CD4-positive, alpha-beta T cell treated with Interferon gamma for 1 hour (primary cell): ENCODE results near the gene TDRD15.
"Not testable (repeated sequence)": the region's sequence is repeated elsewhere in the genome, so short reads cannot be mapped to it uniquely, and the experiment has no call there.

Experiments used
- DNase-seq: peaks from one replicate; pipeline ENCODE4 v3.0.0-alpha.2; 2020

Gene TDRD15

GRCh38 chr2:21123473-21124393 is at the start of gene TDRD15:
Gene TDRD15 (plus strand): TSS chr2:21123968. CDS start chr2:21137468, 13,500 bp downstream.
- no peak for DNase-seq

- DNase-seq: no peak
Observed at GRCh38 chr2:21078296-21078695, 45.5 kb upstream of the TDRD15 start.

DNA sequence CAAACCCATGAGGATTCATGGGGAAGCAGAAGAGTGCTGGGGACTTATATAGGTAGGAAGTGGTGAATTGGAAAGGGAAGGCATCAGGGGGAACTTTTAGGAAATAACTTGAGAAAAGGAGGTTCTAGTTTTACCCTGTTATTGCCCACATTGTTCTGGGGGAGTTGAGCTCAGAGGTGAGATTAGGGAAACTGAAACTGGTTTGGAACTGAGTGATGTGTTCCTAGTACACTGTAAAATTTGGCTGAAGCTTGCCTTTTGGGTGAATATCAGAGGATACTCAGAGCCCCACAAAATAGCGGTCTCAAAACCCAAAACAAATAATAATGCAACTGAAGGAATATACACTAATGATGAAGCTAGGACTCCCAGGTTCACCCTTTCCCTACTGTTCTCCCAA is 40.3 kb upstream of the TDRD15 start:
- DNase-seq: no peak

DNA sequence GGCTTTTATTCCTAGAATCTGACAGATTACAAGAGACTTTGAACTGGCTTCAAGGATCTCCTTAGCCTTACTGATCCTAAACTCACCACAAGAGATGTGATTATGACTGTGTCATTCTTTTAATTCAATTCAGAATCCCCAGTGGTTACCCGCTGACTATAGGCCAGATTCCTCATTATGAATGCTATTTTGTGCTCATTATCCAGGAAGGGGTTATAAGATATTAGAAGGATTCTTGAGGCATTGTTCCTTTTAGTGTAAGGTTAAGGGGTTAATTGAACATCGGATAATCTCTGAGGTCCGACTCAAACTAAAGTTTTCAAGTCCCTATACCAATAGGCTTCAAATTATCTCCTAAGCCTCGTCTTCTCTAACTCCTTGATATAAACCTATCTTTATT is 39.4 kb upstream of the TDRD15 start:
- DNase-seq: no peak

GRCh38 chr2:21092308-21092869 is 31.4 kb upstream of the TDRD15 start:
- no peak for DNase-seq

DNA sequence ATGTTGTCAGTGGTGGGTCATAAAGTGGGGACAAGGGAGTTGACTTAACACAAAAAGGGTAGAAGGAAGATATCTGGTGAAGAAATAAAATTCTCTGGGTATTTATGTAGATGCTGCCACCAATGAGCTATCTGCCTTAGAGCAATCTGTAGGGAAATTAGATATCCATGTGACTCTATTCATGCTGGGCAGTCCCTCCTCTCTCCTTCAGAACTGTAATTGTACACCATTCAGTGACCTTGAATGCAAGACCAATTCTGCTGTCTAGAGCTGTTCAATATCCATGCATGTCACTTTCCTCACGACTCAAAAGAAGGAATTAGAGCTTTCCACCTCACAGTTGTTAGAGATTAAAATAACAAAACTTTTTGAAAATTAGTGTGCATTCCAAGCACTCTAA is 28.6 kb upstream of the TDRD15 start:
- DNase-seq: no peak

GRCh38 chr2:21095714-21096113 is 28.1 kb upstream of the TDRD15 start:
- DNase-seq: no peak

DNA sequence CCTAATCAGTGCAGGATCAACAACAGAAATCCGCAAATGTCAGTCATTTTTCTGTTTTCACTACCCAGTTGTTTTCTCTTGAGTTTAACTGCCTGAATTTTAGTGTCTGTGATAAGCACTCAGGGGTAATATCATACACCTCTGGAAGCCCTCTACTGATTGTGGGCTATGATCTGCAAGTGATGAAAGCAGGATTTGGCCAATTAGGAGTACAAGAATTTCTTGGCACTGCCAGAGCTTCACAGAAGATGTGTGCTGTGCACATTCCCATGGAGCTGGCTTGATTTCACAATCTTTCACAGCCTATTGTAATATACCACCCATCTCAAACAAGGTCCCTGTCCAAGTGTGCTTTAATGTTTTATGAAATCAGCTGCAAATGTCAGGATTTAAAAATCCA is 27.3 kb upstream of the TDRD15 start:
- DNase-seq: no peak

DNA sequence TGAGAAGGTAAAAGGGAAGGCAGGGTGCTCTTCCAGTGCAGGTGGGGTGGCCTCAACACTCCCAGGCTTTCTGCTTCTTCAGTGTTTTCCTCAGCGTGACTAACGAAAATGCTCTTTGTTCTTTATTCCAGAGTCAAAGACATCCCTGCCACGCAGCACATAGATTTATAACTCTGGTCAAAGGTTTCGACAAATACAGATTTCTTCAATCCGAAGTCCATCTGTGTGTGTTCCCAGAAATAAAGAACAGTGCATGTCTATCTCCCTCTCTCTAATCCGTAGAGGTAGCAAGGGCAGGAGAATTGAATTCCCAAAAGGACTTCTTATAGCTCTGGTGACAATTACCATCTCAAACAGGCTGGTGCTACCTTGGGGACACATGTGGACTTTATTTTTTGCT is 26.4 kb upstream of the TDRD15 start:
- DNase-seq: no peak

DNA sequence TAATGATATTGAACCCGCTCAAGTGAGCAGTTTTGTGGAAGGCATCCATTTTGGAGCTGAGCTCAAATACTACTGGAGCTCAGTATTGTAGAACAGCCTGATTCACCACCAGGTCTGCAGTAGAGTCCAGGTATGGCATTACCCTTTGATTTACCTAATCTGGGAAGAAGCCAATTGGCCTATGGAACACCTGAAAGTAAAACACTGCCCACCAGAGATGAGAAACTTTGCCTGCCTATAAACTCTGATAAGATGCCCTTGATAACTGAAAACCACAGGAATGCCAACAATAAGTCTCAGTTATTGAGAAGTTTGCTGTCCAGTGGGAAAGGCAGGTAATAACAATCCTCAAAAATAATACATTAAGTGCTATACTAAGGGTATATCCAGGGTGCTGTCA is 25.5 kb upstream of the TDRD15 start:
- DNase-seq: no peak

GRCh38 chr2:21099281-21099907 is 24.4 kb upstream of the TDRD15 start:
- no peak for DNase-seq

DNA sequence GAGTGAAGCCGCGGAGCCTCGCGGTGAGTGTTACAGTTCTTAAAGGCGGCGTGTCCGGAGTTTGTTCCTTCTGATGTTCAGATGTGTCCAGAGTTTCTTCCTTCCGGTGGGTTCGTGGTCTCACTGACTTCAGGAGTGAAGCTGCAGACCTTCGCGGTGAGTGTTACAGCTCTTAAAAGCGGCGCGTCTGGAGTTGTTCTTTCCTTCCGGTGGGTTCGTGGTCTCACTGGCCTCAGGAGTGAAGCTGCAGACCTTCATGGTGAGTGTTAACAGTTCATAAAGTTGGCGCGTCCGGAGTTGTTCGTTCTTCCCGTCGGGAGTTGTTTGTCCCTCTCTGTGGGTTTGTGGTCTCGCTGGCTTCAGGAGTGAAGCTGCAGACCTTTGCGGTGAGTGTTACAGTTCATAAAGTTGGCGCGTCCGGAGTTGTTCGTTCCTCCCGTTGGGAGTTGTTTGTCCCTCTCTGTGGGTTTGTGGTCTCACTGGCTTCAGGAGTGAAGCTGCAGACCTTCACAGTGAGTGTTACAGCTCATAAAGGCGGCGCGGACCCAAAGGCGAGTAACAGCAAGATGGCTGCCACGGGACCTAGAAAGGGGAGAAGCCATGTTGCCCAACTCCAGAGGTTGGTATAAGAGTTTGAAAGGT is 22.1 kb upstream of the TDRD15 start:
- DNase-seq: not testable (repeated sequence)

- no peak for DNase-seq
Observed at GRCh38 chr2:21102356-21102755, 21.4 kb upstream of the TDRD15 start.

DNA sequence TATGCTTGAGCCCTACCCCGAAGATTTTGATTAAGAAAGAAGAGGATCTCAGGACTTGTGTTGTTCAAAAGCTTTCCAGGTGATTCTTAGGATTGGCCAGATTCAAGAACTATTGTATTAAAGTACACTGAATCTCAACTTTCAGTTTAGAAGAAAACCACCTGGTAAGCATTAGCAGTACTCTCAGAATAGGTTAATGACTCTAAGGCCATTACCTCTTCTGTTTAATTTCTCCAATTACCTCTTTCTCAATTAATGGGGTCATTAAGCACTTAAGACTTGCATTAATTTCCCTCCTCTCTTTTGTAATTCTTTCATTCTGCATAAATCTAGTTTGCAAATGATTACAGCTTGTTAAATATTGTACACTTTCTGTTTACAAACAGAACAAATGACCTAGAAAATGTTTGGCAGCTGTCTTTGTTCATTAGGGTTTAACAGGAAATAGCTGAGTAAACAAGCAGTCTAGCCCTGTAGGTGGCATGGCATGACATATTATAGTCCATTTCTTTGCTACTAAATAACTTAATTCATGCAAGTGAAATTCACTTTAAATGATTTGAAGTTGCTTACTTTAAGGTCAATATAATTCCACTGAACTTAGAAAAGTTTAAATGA is 20.4 kb upstream of the TDRD15 start:
- DNase-seq: no peak

DNA sequence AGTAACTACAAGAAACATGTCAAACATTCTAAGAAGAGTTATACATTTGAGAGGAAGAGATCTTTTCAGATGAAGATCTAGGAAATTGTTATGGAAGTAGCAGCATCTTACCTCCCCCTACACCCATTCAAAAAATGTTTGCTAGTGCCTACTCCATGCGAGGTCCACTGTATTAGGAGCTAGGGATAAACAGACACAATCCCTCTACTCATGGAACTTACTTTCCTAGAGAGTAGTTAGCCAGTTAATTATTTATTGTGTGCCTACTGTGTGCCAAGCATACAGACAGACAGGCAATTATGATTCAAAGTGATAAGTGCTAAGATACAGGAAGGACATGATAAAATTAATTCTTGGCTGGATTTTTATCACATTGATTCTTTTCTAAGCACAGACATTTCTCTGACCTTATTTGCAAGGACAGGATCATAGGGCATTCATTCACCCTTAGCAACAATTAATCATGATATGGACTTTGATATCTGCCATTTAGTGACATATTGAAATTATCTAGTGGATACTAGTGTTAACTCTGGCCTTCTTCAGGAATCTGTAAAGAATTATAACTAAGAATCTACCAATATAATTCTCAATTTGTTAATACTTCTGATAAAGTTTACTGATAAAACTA is 19.6 kb upstream of the TDRD15 start:
- DNase-seq: no peak

DNA sequence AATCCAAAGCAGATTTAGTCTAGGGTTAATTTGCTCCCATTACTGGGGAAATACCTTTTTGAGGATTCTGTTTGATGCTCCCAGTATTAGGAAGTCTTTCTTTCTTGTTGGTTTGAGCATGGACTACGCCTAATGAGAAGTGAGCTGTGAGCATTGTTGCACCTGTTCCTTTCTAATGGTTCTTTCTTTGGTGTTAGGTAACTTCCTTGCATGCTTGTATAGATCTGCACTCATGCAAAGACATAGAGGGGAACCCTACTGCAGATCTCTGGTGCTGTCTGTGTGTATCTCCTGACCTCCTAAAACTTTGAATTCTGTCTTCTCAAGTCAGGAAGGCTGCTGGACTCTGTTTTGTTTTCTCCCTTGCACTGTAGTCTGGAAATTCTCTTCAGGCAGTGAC is 12.8 kb upstream of the TDRD15 start:
- no peak for DNase-seq

- no peak for DNase-seq
Observed at GRCh38 chr2:21117688-21118087, 6.1 kb upstream of the TDRD15 start.

DNA sequence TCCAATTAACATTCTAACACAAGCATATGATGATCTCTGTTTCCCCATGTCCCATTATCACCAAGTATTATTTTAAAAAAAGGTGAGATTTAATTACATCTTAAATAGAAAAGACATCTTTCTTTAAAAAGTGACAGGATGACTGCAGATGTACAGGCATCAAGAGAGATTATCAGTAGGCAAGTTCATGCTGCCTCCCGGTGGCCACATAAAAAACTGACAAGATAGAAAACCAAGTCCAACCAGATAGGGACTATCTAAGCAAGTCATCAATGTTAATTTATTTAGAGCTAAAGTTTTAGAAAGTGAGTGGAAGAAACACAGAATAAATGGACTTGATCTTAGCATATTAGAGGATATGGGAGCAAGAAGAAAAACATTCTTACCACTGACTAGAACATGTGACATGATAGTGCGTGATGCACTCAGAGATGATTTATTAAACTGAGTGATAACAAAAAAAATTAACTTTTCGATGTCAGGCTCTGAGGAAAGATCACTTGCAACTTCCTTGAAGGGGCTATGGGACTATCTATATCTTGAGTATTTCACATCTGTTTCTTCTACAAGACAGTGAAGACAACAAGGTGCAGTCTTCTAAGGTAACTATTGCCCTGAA is 5.4 kb upstream of the TDRD15 start:
- no peak for DNase-seq

DNA sequence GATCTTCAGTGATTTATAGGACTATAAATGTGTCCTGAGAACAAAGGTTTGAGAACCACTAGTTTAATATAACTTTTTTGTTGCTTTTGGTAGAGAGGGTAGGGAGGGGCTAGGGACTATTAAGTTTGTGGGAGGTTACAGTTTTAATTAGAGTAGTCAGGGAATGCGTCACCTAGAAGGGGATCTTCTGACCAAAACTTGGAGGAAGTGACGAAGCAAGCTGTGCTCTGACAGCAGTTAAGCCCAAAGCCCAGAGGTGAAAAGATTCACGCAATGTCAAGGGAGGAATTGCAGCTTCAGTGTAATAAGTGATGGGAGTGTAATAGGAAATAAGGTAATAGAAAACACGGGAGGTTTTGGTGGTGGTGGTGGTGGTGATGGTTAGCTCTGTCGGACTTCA is 8.1 kb downstream of the TDRD15 start:
- no peak for DNase-seq

GRCh38 chr2:21135585-21135984 is 11.8 kb downstream of the TDRD15 start:
- DNase-seq: no peak

GRCh38 chr2:21142149-21142548 is 18.4 kb downstream of the TDRD15 start:
- no peak for DNase-seq

GRCh38 chr2:21146638-21147037 is 22.9 kb downstream of the TDRD15 start:
- no peak for DNase-seq
